PC-3 (cell line): ENCODE measurements around the gene SRSF7. TPM values are rescaled to one million over a fixed set of nuclear protein-coding genes. Genes with fewer than 3 reads are reported as not detected.

Source experiments
- ATAC-seq: fragments of 200-7000 bp; cut with Tn5 transposase; 2 replicates; pipeline ENCODE4 v1.9.1; 2020; ENCODE audit warnings: mild to moderate bottlenecking, moderate library complexity
- BruUV-seq: library from RNA; stranded (reverse); fragments of 400-500 nt; replicated peaks from 2 replicates; lab custom pipeline; 2021; lab: Mats Ljungman, UMichigan
- CTCF ChIA-PET: fragments of 300-600 bp; sonication (Branson Sonifier 250); formaldehyde crosslinking; loops from one replicate; lab custom pipeline; 2022; ENCODE audit warnings: antibody characterized with exemption; lab: Charles Lee
- POLR2A ChIA-PET: fragments of 300-600 bp; sonication (Branson Sonifier 250); formaldehyde crosslinking; loops from one replicate; lab custom pipeline; 2022; ENCODE audit warnings: antibody characterized with exemption; ENCODE audit not compliant: unreplicated experiment; lab: Charles Lee
- DNase-seq: peaks from one replicate; pipeline ENCODE4 v3.0.0-alpha.2; 2015
- H2AFZ ChIP-seq: fragments of 300-600 bp; sonication (generic); 2 replicates; pipeline ENCODE4 v1.6.0; 2016; ENCODE audit warnings: antibody characterized with exemption, low read length
- H3F3A ChIP-seq: fragments of 300-600 bp; sonication (generic); one replicate; pipeline ENCODE4 v1.6.0; 2017; ENCODE audit warnings: antibody characterized with exemption, low read length, control low read depth, mild to moderate bottlenecking; ENCODE audit not compliant: unreplicated experiment
- H3K27ac ChIP-seq: fragments of 300-600 bp; sonication (generic); 2 replicates; pipeline ENCODE4 v1.5.1; 2016; ENCODE audit warnings: mild to moderate bottlenecking, low read length
- H3K27me3 ChIP-seq: fragments of 300-600 bp; sonication (generic); 2 replicates; pipeline ENCODE4 v1.6.1; 2016; ENCODE audit warnings: low read length, mixed read lengths
- H3K36me3 ChIP-seq: fragments of 300-600 bp; sonication (generic); 2 replicates; pipeline ENCODE4 v1.6.1; 2016; ENCODE audit warnings: low read depth, mixed run types, low read length, mixed read lengths
- H3K4me1 ChIP-seq: fragments of 300-600 bp; sonication (generic); 2 replicates; pipeline ENCODE4 v1.5.1; 2016; ENCODE audit warnings: low read length; ENCODE audit not compliant: insufficient read depth
- H3K4me2 ChIP-seq: fragments of 300-600 bp; sonication (generic); 2 replicates; pipeline ENCODE4 v1.6.0; 2016; ENCODE audit warnings: low read length
- H3K4me3 ChIP-seq: fragments of 300-600 bp; sonication (generic); 2 replicates; pipeline ENCODE4 v1.5.1; 2016; ENCODE audit warnings: mild to moderate bottlenecking, low read length, mixed read lengths
- H3K79me2 ChIP-seq: fragments of 300-600 bp; sonication (generic); 2 replicates; pipeline ENCODE4 v1.6.1; 2017; ENCODE audit warnings: low read length, mixed read lengths
- H3K9ac ChIP-seq: fragments of 300-600 bp; sonication (generic); 2 replicates; pipeline ENCODE4 v1.6.0; 2016; ENCODE audit warnings: mild to moderate bottlenecking, low read length
- H3K9me2 ChIP-seq: fragments of 300-600 bp; sonication (generic); replicated peaks from 2 replicates; pipeline ENCODE4 v1.6.1; 2016; ENCODE audit warnings: mixed run types, low read length, mixed read lengths
- H3K9me3 ChIP-seq: fragments of 300-600 bp; sonication (generic); 2 replicates; pipeline ENCODE4 v1.6.1; 2016; ENCODE audit warnings: low read length, mixed read lengths
- H4K20me1 ChIP-seq: fragments of 300-600 bp; sonication (generic); 2 replicates; pipeline ENCODE4 v1.6.1; 2016; ENCODE audit warnings: low read length, mixed read lengths
- EZH2 ChIP-seq: fragments of 300-600 bp; sonication (generic); IDR thresholded peaks from one replicate; pipeline ENCODE4 v1.6.1; 2017; ENCODE audit warnings: antibody characterized with exemption, mild to moderate bottlenecking, low read length; ENCODE audit not compliant: unreplicated experiment
- EZH2phosphoT487 ChIP-seq: fragments of 300-600 bp; sonication (generic); IDR thresholded peaks from 2 replicates; pipeline ENCODE4 v1.6.1; 2018; ENCODE audit warnings: mild to moderate bottlenecking, antibody characterized with exemption, low read length, borderline replicate concordance
- intact Hi-C: fragments of 100-400 bp; cut with micrococcal nuclease; formaldehyde crosslinking; loops from 2 replicates; pipeline ENCODE4 v1.9.0; 2023
- total RNA-seq: library from RNA; depleted of rRNA; stranded (reverse); fragments of >200 nt; gene quantifications from 2 replicates; pipeline ENCODE4 v1.2.3, GENCODE V29; 2014
- TF ChIP-seq, protein P1 (sequence below): fragments of 300-600 bp; sonication (generic); conservative IDR thresholded peaks from 2 replicates; pipeline ENCODE4 v1.5.1; 2017; ENCODE audit warnings: antibody characterized with exemption, low read depth, mild to moderate bottlenecking, low read length

The SRSF7 gene
- total RNA-seq, 1 experiment from 2014 or later: 160 TPM

- Histone ChIP-seq H3K4me2 (no peak overlapping the region), H3K9me2 (no peaks in the 10 kb centered on the region), H3K4me3 (no peak overlapping the region), H3F3A (no peaks in the 10 kb centered on the region), H4K20me1 (no peaks in the 10 kb centered on the region), H3K79me2 (no peaks in the 10 kb centered on the region), H3K27me3 (no peaks in the 10 kb centered on the region), H2AFZ (no peak overlapping the region), H3K4me1 (peaks cover 13% of the 10 kb centered on the region; the same call in 1 of the 2 replicates), H3K9ac (no peak overlapping the region), H3K27ac (no peak overlapping the region), H3K9me3 (no peaks in the 10 kb centered on the region), H3K36me3 (no peaks in the 10 kb centered on the region)
- ATAC-seq: no peak
- CTCF ChIA-PET: interaction anchor here (0.5 kb wide), 1 partner anchor 122 kb away, joined by 6 read pairs; no protein-coding TSS in a partner anchor
- POLR2A ChIA-PET: no interaction called here
- intact Hi-C loops: no loop called here
- no peak for DNase-seq
- TF ChIP-seq EZH2phosphoT487 (no peak), EZH2 (no peak)
- TF ChIP-seq, protein P1, sequence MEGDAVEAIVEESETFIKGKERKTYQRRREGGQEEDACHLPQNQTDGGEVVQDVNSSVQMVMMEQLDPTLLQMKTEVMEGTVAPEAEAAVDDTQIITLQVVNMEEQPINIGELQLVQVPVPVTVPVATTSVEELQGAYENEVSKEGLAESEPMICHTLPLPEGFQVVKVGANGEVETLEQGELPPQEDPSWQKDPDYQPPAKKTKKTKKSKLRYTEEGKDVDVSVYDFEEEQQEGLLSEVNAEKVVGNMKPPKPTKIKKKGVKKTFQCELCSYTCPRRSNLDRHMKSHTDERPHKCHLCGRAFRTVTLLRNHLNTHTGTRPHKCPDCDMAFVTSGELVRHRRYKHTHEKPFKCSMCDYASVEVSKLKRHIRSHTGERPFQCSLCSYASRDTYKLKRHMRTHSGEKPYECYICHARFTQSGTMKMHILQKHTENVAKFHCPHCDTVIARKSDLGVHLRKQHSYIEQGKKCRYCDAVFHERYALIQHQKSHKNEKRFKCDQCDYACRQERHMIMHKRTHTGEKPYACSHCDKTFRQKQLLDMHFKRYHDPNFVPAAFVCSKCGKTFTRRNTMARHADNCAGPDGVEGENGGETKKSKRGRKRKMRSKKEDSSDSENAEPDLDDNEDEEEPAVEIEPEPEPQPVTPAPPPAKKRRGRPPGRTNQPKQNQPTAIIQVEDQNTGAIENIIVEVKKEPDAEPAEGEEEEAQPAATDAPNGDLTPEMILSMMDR: no peak
- BruUV-seq: no TSS peak
These were observed 49.6 kb downstream of the SRSF7 start for GRCh38 chr2:38701542-38701941.

DNA sequence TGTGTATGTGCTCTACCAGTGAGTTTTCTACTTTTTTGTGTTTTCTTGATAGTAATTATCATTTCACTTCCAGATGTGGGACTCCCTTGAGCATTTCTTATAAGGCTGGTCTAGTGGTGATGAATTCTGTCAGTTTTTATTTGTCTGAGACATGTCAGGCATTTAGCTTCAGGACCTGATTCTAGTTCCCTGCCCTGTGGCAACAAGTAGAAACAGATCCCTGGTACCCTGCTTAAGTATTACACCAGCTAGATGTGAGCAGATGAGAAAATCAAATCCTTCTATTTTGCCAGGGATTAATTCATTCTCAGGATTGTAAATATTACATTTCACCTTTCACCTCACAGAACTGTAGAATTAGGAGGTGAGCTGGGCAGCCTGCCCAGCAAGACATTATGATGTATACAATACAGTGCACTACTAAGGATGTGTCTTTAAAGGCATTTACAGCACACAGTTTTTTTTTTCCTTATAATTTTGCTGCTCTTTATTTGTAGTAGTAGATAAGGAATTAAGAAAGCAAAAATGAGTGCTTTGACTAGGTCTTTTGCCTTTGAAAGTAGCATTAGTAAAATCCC is 50.2 kb downstream of the SRSF7 start:
- Histone ChIP-seq H3K27ac (no peak overlapping the region), H2AFZ (no peak overlapping the region), H3F3A (no peaks in the 10 kb centered on the region), H3K9me3 (no peaks in the 10 kb centered on the region), H3K9ac (no peak overlapping the region), H3K4me2 (peak overlapping the region; percentile 13; the same call in 1 of the 2 replicates), H3K36me3 (no peaks in the 10 kb centered on the region), H3K79me2 (no peaks in the 10 kb centered on the region), H3K27me3 (no peaks in the 10 kb centered on the region), H3K4me1 (peaks cover 13% of the 10 kb centered on the region; the same call in 1 of the 2 replicates), H3K4me3 (no peak overlapping the region), H3K9me2 (no peaks in the 10 kb centered on the region), H4K20me1 (no peaks in the 10 kb centered on the region)
- DNase-seq: peak; percentile 42
- BruUV-seq: no TSS peak
- intact Hi-C loops: no loop called here
- CTCF ChIA-PET: no interaction called here
- peak; percentile 76 for ATAC-seq
- POLR2A ChIA-PET: no interaction called here
- no peak for TF ChIP-seq EZH2phosphoT487
- TF ChIP-seq, protein P1: no peak
- TF ChIP-seq EZH2: no peak

- CTCF ChIA-PET: interaction anchor here (0.6 kb wide), 1 partner anchor 119 kb away, joined by 3 read pairs; no protein-coding TSS in a partner anchor
- POLR2A ChIA-PET: no interaction called here
- no peak overlapping the region for H3K4me3 ChIP-seq
- H3K9ac ChIP-seq: no peak overlapping the region
- H3K27ac ChIP-seq: no peak overlapping the region
- no peak for ATAC-seq
- no peak for DNase-seq
- H3F3A ChIP-seq: no peaks in the 10 kb centered on the region
- H3K36me3 ChIP-seq: no peaks in the 10 kb centered on the region
- no peaks in the 10 kb centered on the region for H3K9me3 ChIP-seq
- BruUV-seq: no TSS peak
- no peaks in the 10 kb centered on the region for H3K79me2 ChIP-seq
- H3K4me2 ChIP-seq: no peak overlapping the region
- no peak overlapping the region for H2AFZ ChIP-seq
- no peaks in the 10 kb centered on the region for H3K9me2 ChIP-seq
- H3K27me3 ChIP-seq: no peaks in the 10 kb centered on the region
- intact Hi-C loops: no loop called here
- TF ChIP-seq, protein P1: no peak
- TF ChIP-seq EZH2phosphoT487: no peak
- no peak for TF ChIP-seq EZH2
- H3K4me1 ChIP-seq: peaks cover 13% of the 10 kb centered on the region; the same call in 1 of the 2 replicates
- no peaks in the 10 kb centered on the region for H4K20me1 ChIP-seq
These were observed 50.9 kb downstream of the SRSF7 start for GRCh38 chr2:38700113-38700785.
